Activated T-cell treated with anti-CD3 and anti-CD28 coated beads, Interleukin-2, amount 50 U/mL, for 72 hours (primary cell): ENCODE results near the gene CCDC159. TPM values are rescaled to one million over a fixed set of nuclear protein-coding genes. Genes with fewer than 3 reads are reported as not detected.

Experiments
- ATAC-seq, 2 donors: fragments of 150-1000 bp; cut with Tn5 transposase; replicated peaks in 1 of 2; 2 replicates each; pipeline ENCODE4 v1.10.0; 2021; ENCODE audit warnings: moderate library complexity in 2 of 2, mild to moderate bottlenecking in 1 of 2
- DNase-seq, 2 donors: peaks; one replicate each; pipeline ENCODE4 v3.0.0; 2021 to 2022; ENCODE audit warnings: mixed read lengths in 1 of 2
- H3K27ac Mint-ChIP-seq: one replicate; pipeline ENCODE4 v1.8.0; 2022; ENCODE audit warnings: mild to moderate bottlenecking, moderate library complexity, mixed read lengths
- H3K27me3 Mint-ChIP-seq: one replicate; pipeline ENCODE4 v1.8.0; 2022; ENCODE audit warnings: low read depth, mixed read lengths
- H3K36me3 Mint-ChIP-seq, 2 donors: one replicate each; pipeline ENCODE4 v1.8.0; 2022; ENCODE audit warnings: mixed read lengths in 2 of 2, mild to moderate bottlenecking in 1 of 2; ENCODE audit not compliant: insufficient read depth in 2 of 2
- H3K4me1 Mint-ChIP-seq: one replicate; pipeline ENCODE4 v1.8.0; 2022; ENCODE audit warnings: low read depth, mixed read lengths
- H3K4me3 Mint-ChIP-seq, 2 donors: one replicate each; pipeline ENCODE4 v1.8.0; 2022; ENCODE audit warnings: mild to moderate bottlenecking in 2 of 2, mixed read lengths in 2 of 2, moderate library complexity in 2 of 2
- H3K9me3 Mint-ChIP-seq, 2 donors: one replicate each; pipeline ENCODE4 v1.8.0; 2022; ENCODE audit warnings: mixed read lengths in 2 of 2
- total RNA-seq, 2 donors: library from RNA; stranded (reverse); gene quantifications; one replicate each; pipeline ENCODE4 v1.2.3, GENCODE V29; 2022

CCDC159 gene
- total RNA-seq, 2 donors from 2014 or later: 27.9 to 30.7 TPM

GRCh38 chr19:11399667-11400066, 53.3 kb downstream of the CCDC159 start:
- peaks cover 8% of the 10 kb centered on the region for H3K27me3 Mint-ChIP-seq
- no peak overlapping the region for H3K27ac Mint-ChIP-seq
- H3K4me1 Mint-ChIP-seq: no peaks in the 10 kb centered on the region
- no peak for DNase-seq
- H3K36me3 Mint-ChIP-seq: no peaks in the 10 kb centered on the region
- H3K4me3 Mint-ChIP-seq: no peak overlapping the region
- ATAC-seq: no peak
- H3K9me3 Mint-ChIP-seq: no peaks in the 10 kb centered on the region

DNA sequence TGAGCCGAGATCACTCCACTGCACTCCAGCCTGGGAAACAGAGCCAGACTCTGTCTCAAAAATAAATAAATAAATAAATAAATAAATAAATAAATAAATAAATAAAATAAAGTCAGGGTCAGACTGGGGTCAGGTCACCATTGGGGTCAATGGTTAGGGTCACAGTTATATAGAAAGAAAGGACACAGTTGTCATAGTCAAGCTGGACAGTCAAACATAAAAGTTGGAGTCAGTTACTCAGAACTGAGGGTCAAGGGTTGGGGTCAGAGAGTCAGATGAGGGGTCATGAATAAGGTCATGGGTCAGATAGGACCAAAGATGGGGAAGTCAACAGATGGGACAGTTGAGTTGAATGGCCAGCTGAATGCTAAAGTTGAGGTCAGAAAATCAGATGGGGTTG, 54.5 kb downstream of the CCDC159 start:
- Mint-ChIP-seq H3K4me1 (no peaks in the 10 kb centered on the region), H3K27ac (no peak overlapping the region), H3K9me3 (no peaks in the 10 kb centered on the region), H3K4me3 (no peak overlapping the region), H3K27me3 (no peaks in the 10 kb centered on the region), H3K36me3 (no peaks in the 10 kb centered on the region)
- ATAC-seq (no peak), DNase-seq (no peak)

GRCh38 chr19:11401808-11402543, 55.7 kb downstream of the CCDC159 start:
- H3K27ac Mint-ChIP-seq: no peak overlapping the region
- no peaks in the 10 kb centered on the region for H3K9me3 Mint-ChIP-seq
- DNase-seq (no peak), ATAC-seq (no peak)
- no peaks in the 10 kb centered on the region for H3K4me1 Mint-ChIP-seq
- no peak overlapping the region for H3K4me3 Mint-ChIP-seq
- H3K36me3 Mint-ChIP-seq: no peaks in the 10 kb centered on the region
- H3K27me3 Mint-ChIP-seq: peaks cover under 1% of the 10 kb centered on the region

Other genes starting within 250 kb of the CCDC159 start
- gene SPC24, start 190.7 kb upstream of the CCDC159 start, total RNA-seq: 10 to 100 TPM; 43.6 to 46.8 TPM
- gene KANK2, start 149.0 kb upstream of the CCDC159 start, total RNA-seq: 1 to 10 TPM in 1 of 2 donors, under 1 TPM in 1; 0.96 to 1.1 TPM
- not detected for gene ANGPTL8, start 106.9 kb upstream of the CCDC159 start, total RNA-seq
- gene DOCK6, start 84.0 kb upstream of the CCDC159 start, total RNA-seq: 1 to 10 TPM; 8.4 to 9.1 TPM
- not detected for gene TSPAN16, start 50.4 kb upstream of the CCDC159 start, total RNA-seq
- gene RAB3D, start 6.9 kb upstream of the CCDC159 start, total RNA-seq: 10 to 100 TPM; 13.3 to 16.8 TPM
- 10 to 100 TPM; 60.4 to 64.7 TPM for gene TMEM205, start 251 bp upstream of the CCDC159 start, total RNA-seq
- gene PLPPR2, start 8.9 kb downstream of the CCDC159 start, total RNA-seq: 1 to 10 TPM; 6.9 to 9.7 TPM
- gene SWSAP1, start 28.1 kb downstream of the CCDC159 start, total RNA-seq: 1 to 10 TPM; 1.9 to 2.6 TPM
- gene EPOR, start 37.8 kb downstream of the CCDC159 start, total RNA-seq: 10 to 100 TPM in 1 of 2 donors, 1 to 10 TPM in 1; 9.6 to 11.1 TPM
- gene RGL3, start 72.8 kb downstream of the CCDC159 start, total RNA-seq: not detected
- under 1 TPM; 0.16 to 0.50 TPM for gene ODAD3, start 88.6 kb downstream of the CCDC159 start, total RNA-seq
- gene PRKCSH, start 89.1 kb downstream of the CCDC159 start, total RNA-seq: 100 to 1,000 TPM; 253 to 266 TPM
- under 1 TPM in 1 of 2 donors, not detected in 1; 0.48 TPM for gene ELAVL3, start 134.5 kb downstream of the CCDC159 start, total RNA-seq
- 10 to 100 TPM; 10.5 to 12.3 TPM for gene ZNF653, start 159.3 kb downstream of the CCDC159 start, total RNA-seq
- 10 to 100 TPM; 35.7 to 44.0 TPM for gene ECSIT, start 182.6 kb downstream of the CCDC159 start, total RNA-seq
- gene CNN1, start 192.3 kb downstream of the CCDC159 start, total RNA-seq: not detected
- gene ELOF1, start 212.7 kb downstream of the CCDC159 start, total RNA-seq: 10 to 100 TPM; 50.8 to 50.9 TPM
- gene ACP5, start 231.1 kb downstream of the CCDC159 start, total RNA-seq: 10 to 100 TPM; 22.9 to 31.5 TPM